ENCODE results near the gene AKAP5.

Gene AKAP5

DNA sequence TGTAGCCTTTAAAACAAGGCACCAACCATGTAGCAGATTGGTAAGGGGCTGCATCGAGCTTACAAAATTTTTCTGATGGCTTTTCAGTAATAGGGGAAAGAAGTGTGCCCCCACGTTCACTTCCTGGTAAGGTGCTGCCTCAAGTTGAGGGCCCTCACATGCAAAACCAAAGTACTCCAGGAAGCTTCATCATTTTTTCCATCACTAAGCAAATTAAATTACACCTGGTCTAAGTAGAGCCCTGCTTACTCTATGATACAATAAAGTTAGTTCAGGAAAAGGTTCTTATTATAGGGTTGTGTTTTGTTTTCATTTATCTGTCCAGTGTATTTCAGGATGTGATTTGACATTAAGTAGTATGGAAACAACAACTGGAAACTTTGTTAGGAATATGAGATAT lies 15.0 kb upstream of the AKAP5 start:
- in situ Hi-C loops (cut with HindIII; ENCODE audit: low pct_ligation_motif_present, low pct_unique_long_range_greater_than_20kb, low sequenced_read_pairs) = no loop called here
- DNase-seq = no peak

DNA sequence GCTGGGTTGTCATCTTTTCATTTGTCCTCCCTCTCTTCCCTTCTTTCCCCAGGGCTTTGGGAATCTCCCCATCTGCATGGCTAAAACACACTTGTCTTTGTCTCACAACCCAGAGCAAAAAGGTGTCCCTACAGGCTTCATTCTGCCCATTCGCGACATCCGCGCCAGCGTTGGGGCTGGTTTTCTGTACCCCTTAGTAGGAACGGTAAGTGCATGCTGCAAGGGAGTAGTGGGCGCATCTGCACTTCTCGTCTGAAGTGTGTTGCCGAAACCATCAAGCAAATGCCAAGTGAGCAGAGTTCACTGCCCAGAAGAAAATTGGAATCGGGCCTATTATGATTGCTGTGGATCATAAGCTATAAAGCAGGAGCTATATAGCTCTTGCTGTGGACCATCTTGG lies 10.6 kb upstream of the AKAP5 start:
- in situ Hi-C loops (cut with HindIII; ENCODE audit: low pct_ligation_motif_present, low pct_unique_long_range_greater_than_20kb, low sequenced_read_pairs) = no loop called here
- no peak for DNase-seq

DNA sequence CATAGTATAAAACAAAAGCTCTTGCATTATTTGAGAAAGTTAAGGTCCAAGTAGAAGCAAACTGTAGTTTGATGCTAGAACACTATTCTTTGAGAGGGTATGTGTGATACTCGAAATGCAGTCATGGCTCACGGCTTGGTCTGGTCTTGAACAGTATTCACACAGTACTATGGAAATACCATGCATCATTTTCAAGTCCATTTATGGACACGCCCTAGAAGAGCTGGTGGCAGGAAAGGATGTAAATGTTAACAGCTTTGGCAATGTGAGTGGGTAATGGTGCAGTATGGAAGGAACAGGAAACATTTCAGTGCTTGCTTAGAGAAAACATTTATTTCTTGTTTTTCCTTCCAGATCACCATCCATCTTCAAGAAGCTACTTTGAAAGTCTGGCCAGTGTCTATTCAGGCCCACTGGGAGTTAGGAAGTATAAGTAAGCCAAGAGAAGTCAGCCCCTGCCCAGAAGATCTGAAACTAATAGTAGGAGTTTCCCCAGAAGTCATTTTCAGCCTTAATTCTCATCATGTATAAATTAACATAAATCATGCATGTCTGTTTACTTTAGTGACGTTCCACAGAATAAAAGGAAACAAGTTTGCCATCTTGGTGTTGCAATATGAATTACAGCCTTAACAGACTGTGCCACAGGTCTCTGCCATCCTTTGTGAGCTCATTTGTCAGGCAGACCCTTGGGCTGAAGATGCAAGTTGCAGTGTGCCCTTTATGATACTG lies 5.7 kb upstream of the AKAP5 start:
- in situ Hi-C loops (cut with HindIII; ENCODE audit: low pct_ligation_motif_present, low pct_unique_long_range_greater_than_20kb, low sequenced_read_pairs) = no loop called here
- DNase-seq = no peak

DNA sequence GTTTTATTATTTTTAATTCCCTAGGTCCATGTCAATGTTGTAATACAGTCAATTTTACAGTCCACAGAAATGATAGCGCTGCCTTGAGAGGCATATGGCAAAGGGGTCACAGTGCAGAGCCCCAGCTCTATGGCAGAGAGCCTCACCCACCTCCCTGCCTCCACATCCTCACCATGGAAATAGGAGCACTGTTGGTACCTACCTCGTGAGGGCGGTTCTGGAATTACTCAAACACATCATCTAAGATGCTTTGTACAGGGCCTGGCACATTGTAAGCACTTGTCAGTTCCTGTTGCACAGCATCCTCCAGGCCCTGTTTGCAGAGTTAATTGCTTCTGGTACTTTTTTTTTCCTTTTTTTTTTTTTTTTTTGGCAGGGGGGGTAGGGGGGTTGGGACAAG lies 4.1 kb upstream of the AKAP5 start:
- DNase-seq = no peak
- in situ Hi-C loops (cut with HindIII; ENCODE audit: low pct_ligation_motif_present, low pct_unique_long_range_greater_than_20kb, low sequenced_read_pairs) = no loop called here

DNA sequence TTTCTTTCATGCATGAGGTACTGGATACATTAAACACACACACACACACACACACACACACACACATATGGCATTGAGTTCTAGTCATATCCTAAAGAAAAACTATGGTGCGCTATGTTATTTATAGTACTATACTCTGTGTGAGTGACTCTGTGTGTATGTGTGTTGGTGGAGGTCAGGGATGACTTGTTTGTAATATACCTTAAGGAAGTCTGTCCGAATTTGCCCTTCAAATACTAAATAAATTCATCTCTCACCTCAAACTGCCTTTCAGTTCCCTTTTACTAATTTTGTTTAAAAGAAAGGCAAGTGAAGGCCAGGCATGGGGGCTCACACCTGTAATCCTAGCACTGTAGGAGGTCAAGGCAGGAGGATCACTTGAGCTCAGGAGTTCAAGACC lies 2.1 kb upstream of the AKAP5 start:
- in situ Hi-C loops (cut with HindIII; ENCODE audit: low pct_ligation_motif_present, low pct_unique_long_range_greater_than_20kb, low sequenced_read_pairs) = no loop called here
- no peak for DNase-seq

DNA sequence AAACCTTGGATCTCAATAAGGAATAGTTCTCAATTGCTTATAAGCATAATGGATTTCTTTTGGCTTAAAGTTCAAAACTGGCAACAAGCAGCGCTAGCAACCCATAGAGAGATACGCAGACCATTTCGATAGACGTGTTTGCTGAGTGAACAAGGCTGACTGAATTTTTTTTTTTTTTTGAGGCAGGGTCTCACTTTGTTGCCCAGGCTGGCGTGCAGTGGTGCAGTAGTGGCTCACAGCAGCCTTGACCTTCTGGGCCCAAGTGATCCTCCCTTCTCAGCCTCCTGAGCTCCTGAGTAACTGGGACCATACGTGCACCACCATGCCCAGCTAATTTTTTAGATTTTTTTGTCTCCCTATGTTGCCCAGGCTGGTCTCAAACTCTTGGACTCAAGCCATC lies 1.4 kb upstream of the AKAP5 start:
- in situ Hi-C loops (cut with HindIII; ENCODE audit: low pct_ligation_motif_present, low pct_unique_long_range_greater_than_20kb, low sequenced_read_pairs) = no loop called here
- no peak for DNase-seq

DNA sequence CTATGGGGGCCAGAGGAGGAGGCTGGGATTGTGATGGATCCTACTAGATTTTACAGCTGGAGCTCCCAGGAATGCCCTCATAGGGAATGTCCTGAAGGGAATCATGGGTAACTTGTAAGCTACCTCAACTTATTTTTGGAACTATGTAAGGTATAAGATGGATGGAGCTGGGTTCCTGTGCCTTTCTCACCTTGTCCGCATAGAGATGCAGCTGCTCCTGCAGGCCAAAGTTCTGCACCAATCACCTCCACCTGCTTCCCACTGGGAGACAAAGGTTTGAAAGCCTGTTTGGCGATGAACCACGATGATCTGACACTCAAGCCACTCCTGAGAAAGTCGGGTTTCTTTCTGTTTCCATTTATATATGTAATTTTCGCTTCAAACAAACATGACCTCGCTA lies 648 bp upstream of the AKAP5 start:
- in situ Hi-C loops (cut with HindIII; ENCODE audit: low pct_ligation_motif_present, low pct_unique_long_range_greater_than_20kb, low sequenced_read_pairs) = no loop called here
- DNase-seq = no peak

DNA sequence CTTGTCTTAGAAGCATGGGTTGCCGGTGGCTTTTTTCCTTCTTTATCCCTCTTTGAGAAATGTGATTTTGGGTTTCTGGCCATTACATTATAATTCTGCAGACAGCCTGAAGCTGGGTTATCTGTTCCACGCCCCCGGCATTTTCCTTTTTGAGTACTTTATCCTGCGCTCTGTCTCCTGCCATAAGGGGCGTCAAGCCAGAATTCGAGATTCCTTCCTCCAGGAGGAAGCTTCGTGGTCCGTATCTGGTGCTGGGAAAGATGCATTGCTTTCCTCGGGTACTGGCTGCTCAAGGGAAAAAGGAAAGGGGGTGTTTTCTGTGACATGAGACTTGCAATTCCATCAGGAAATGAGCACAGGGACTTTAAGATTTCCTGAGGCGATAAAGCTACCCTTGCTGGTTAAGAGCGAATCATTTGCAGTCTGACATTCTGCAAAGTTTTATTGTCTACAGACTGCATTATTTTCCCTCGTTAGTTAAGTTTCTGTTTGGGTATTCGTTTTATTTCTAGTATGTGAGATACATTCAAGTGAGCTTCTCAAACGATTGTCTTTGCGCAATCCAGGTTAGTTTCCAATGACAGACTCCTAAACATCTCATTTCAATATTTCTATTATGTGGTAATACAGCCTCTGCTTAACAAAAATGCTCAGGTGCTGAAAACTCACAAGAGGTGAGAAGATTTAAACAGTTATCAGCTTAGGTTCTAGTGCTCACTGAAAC lies 694 bp downstream of the AKAP5 start:
- peak; percentile 54 for DNase-seq
- in situ Hi-C loops (cut with HindIII; ENCODE audit: low pct_ligation_motif_present, low pct_unique_long_range_greater_than_20kb, low sequenced_read_pairs) = no loop called here

DNA sequence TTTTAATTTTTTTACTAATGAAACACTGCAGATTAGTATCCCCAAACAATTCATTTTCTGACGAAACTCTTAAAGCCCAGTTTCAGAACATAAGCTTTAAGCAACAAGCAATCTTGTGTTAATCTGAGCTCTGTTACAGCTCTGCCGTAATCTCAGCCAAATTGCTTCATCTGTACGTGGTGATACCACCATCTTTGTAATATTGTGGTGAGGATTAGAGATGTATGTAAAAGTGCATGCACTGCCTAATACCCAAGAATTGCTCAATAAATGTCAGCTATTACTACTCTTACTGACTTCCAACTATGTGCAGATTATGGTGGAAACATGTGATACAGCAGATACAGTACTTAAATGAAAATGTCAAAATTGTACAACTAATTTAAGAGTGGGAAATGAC lies 1.8 kb downstream of the AKAP5 start:
- in situ Hi-C loops (cut with HindIII; ENCODE audit: low pct_ligation_motif_present, low pct_unique_long_range_greater_than_20kb, low sequenced_read_pairs) = no loop called here
- no peak for DNase-seq

DNA sequence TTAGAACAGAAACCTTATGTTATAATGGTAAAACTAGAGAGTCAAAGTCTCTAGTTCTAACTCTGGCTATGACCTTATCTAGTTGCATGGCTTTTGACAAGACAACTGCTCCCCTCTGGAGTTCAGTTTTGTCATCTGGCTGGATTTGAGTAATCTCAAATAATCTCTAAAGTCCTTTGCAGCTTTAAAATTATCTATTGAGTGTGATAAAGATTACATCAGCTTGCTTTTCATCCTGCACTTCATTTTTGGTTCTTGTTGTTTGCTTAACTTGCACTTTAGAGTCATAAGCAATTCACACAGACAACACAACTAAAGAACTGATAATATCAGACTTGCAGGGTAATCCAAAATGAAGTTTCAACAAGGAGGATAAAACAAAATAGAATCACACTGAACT lies 2.3 kb downstream of the AKAP5 start:
- in situ Hi-C loops (cut with HindIII; ENCODE audit: low pct_ligation_motif_present, low pct_unique_long_range_greater_than_20kb, low sequenced_read_pairs) = no loop called here
- no peak for DNase-seq

DNA sequence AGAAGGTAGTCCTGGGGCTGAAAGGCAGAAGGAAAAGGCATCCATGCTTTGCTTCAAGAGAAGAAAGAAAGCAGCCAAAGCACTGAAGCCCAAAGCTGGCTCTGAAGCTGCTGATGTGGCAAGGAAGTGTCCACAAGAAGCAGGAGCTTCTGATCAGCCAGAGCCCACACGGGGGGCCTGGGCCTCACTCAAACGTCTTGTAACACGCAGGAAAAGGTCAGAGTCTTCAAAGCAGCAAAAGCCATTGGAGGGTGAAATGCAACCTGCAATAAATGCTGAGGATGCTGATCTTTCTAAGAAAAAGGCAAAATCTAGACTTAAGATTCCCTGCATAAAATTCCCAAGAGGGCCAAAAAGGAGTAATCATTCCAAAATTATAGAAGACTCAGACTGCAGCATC lies 3.2 kb downstream of the AKAP5 start:
- in situ Hi-C loops (cut with HindIII; ENCODE audit: low pct_ligation_motif_present, low pct_unique_long_range_greater_than_20kb, low sequenced_read_pairs) = no loop called here
- DNase-seq = no peak

DNA sequence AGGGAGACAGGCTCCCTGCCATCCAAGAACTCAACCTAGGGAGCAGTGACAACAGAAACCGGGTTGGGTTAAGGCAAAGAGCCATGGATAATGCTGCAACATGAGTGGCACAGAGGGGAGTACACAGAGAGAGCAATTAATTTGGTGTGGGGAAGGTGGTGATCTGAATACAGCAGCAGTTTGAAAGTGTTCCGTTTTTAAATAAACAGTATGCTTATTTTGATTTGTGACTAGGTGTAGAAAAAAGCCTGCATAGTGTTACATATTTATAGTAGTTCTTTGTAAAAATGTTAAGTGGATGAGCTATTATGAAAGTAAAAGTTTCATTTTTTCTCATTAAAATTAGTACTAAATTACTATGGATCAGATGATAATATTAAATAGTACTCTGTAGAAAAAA lies 8.7 kb downstream of the AKAP5 start:
- DNase-seq = no peak
- in situ Hi-C loops (cut with HindIII; ENCODE audit: low pct_ligation_motif_present, low pct_unique_long_range_greater_than_20kb, low sequenced_read_pairs) = no loop called here

DNA sequence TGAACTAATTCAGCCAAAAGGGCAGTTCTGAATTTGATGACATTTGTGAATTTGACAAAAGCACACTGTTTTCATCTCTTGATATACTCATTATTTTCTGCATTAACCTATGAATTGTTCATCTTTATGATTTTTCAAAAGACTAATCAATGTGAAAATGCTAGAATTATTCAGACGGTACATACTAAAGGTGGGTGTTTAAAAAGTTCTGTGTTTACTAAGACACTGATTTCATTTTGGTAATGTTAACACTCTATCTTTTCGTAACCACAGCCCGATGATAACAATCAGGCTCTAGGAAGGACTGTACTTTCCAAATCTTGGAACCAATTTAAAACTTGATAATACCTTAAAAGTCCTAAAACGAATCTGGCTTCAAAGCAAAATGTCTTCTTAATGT lies 9.4 kb downstream of the AKAP5 start:
- DNase-seq = no peak
- in situ Hi-C loops (cut with HindIII; ENCODE audit: low pct_ligation_motif_present, low pct_unique_long_range_greater_than_20kb, low sequenced_read_pairs) = no loop called here

DNA sequence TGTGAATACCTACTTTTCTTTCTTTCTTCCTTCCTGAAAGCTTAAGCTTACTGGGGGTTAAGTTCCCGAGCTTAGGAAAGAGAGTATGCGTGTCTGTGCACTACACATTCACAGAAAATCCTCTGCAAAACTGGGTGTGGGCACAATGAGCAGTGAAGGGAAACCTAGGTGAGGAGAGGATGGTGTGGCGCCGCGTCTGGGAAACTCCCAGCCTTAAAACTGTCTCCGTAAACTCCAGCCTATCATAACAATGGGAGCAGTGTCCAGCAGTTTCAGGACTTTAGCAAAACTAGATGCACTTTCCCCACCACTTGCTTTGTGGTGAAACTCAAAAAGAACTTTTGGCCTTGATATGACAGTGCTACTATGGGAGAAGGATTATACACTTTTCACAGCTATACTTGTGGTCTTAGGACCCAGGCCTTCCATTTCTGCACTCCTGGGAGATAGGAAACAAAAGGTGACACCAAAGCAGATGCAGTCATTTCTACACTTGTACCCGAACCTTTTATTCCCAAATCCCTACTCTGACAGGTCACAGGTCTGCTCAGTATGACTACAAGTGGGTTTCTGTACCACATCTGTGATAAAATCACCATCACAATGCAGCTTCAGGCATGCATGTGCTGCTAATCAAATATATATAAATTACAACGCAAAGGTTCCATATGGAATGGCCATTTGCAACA lies 10.4 kb downstream of the AKAP5 start:
- in situ Hi-C loops (cut with HindIII; ENCODE audit: low pct_ligation_motif_present, low pct_unique_long_range_greater_than_20kb, low sequenced_read_pairs) = no loop called here

DNA sequence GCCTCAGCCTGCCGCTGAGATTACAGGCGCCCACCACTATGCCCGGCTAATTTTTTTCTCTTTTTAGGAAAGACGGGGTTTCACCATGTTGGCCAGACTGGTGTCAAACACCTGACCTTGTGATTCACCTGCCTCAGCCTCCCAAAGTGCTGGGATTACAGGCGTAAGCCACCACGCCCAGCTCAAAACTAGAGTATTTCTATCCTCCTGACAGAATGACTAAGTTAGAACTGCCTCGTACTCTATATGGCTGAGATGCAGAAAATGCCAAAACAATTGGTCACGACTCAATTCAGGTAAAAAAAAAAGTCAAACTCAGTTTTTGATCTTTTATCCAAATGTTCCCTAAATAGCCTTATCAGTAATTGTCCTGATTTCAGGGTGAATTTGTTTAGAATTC lies 11.1 kb downstream of the AKAP5 start:
- in situ Hi-C loops (cut with HindIII; ENCODE audit: low pct_ligation_motif_present, low pct_unique_long_range_greater_than_20kb, low sequenced_read_pairs) = no loop called here
- no peak for DNase-seq

More for the DNA sequence above, 10.4 kb downstream of the AKAP5 start:
- DNase-seq = no peak

DNA sequence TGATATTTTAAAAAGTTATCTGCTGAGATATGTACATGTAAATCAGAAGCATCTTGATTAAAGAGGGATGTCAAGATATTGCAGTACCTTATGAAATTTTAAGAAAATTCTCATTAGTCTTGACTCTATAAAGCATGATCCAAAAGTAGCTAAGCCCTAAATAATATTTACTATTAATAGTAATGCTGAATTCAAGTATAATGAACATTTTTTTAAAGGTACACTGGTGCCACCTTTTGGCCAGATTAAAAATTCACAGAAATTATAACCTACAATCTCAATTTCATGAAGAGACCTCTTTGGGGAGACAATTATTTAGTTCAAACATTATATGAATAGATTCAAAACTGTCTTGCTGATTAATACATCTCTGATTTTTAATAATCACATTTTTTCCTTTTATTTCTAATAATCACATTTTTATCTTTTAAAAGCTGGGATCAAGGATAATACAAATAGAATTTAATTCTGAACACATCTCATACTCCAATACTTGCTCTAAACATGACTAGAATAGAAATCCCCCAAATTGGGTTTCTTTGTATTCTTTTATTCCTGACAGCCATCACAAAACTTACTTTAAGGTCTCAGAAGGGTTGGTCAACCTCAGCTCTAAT lies 13.4 kb downstream of the AKAP5 start:
- DNase-seq = peak; percentile 33
- in situ Hi-C loops (cut with HindIII; ENCODE audit: low pct_ligation_motif_present, low pct_unique_long_range_greater_than_20kb, low sequenced_read_pairs) = no loop called here

DNA sequence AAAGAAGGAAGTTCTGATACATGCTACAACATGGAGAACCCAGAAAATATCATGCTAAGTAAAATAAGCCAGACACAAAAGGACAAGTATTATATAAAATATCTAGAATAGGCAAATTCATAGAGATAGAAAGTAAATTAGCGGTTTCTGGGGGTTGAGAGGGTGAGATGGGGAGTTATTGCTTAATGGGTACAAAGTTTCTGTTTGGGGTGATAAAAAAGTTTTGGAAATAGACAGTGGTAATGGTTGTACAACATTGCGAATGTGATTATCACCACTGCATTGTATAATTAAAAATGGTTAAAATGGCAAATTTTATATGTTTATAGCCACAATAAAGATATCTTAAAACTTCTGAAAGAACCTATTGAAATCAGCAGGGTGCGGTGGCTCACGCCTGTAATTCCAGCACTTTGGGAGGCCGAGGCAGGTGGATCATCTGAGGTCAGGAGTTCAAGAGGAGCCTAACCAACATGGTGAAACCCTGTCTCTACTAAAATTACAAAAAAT lies 23.3 kb downstream of the AKAP5 start:
- DNase-seq = no peak
- in situ Hi-C loops (cut with HindIII; ENCODE audit: low pct_ligation_motif_present, low pct_unique_long_range_greater_than_20kb, low sequenced_read_pairs) = no loop called here

DNA sequence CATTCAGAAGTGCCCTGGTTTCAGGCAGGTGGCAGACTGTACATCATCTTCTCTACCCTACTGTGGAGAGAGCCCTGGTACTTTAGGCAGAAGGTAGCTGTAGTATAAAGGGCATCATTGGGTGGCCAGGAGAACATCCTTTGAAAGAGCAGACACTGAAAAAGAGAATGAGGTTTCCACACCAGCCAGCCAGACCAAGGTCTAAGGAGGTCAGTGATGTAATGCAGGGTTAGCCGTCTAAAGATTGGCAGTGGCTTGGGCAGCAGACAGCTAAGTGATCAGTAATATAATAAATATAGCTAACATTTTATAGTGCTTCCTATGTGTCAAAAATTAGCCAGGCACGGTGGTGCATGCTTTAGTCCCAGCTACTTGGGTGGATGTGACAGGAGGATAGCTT lies 26.3 kb downstream of the AKAP5 start:
- no peak for DNase-seq
- in situ Hi-C loops (cut with HindIII; ENCODE audit: low pct_ligation_motif_present, low pct_unique_long_range_greater_than_20kb, low sequenced_read_pairs) = no loop called here

DNA sequence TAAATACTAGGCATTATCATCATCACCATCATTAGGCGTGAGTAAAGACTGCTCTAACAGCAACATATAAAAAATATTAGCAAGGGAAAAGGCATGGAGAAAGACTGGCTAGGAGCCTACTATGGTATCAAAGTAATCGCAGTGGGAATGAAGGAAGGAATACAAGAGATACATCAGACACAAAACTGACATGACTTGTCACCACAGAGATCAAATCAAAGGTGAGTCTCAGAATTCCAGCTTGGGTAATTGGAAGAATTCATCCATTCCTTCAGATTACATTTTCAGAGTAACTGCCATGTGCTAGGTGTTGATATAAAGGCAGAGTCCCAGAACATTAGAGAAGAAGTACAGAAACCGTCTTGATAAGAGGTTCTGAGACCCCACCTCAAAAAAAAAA lies 28.2 kb downstream of the AKAP5 start:
- in situ Hi-C loops (cut with HindIII; ENCODE audit: low pct_ligation_motif_present, low pct_unique_long_range_greater_than_20kb, low sequenced_read_pairs) = no loop called here
- no peak for DNase-seq

Data from ACHN (cell line).